ENCODE measurements around the gene ZNF292.
"Not testable (repeated sequence)": the region's sequence is repeated elsewhere in the genome, so short reads cannot be mapped to it uniquely, and the experiment has no call there.

ZNF292 gene

GRCh38 chr6:87164004-87164403 lies 8.6 kb downstream of the ZNF292 start:
- DNase-seq, result no peak

- no peak for DNase-seq
Measured at GRCh38 chr6:87164506-87164905, 9.1 kb downstream of the ZNF292 start.

- no peak for DNase-seq
Measured at GRCh38 chr6:87165185-87165584, 9.8 kb downstream of the ZNF292 start.

- DNase-seq, result no peak
Measured at GRCh38 chr6:87171938-87172633, 16.7 kb downstream of the ZNF292 start.

GRCh38 chr6:87174078-87174579 lies 18.8 kb downstream of the ZNF292 start:
- no peak for DNase-seq

- no peak for DNase-seq
Measured at GRCh38 chr6:87176493-87176892, 21.1 kb downstream of the ZNF292 start.

- no peak for DNase-seq
Measured at GRCh38 chr6:87180105-87180728, 24.9 kb downstream of the ZNF292 start.

GRCh38 chr6:87181903-87182302 lies 26.5 kb downstream of the ZNF292 start:
- no peak for DNase-seq

GRCh38 chr6:87182321-87182720 lies 27.0 kb downstream of the ZNF292 start:
- DNase-seq, result no peak

- no peak for DNase-seq
Measured at GRCh38 chr6:87182940-87183339, 27.6 kb downstream of the ZNF292 start.

- no peak for DNase-seq
Measured at GRCh38 chr6:87183687-87184086, 28.3 kb downstream of the ZNF292 start.

GRCh38 chr6:87184762-87185250 lies 29.4 kb downstream of the ZNF292 start:
- DNase-seq, result no peak

GRCh38 chr6:87196275-87196842 lies 41.0 kb downstream of the ZNF292 start:
- no peak for DNase-seq

- peak in 1 of 4 experiments; percentile 3 for DNase-seq
Measured at GRCh38 chr6:87197547-87197946, 42.2 kb downstream of the ZNF292 start.

GRCh38 chr6:87198022-87198810 lies 42.9 kb downstream of the ZNF292 start:
- DNase-seq, result not testable (repeated sequence)

- DNase-seq, result no peak
Measured at GRCh38 chr6:87199787-87200186, 44.4 kb downstream of the ZNF292 start.

- no peak for DNase-seq
Measured at GRCh38 chr6:87200469-87201175, 45.3 kb downstream of the ZNF292 start.

GRCh38 chr6:87203448-87204023 lies 48.2 kb downstream of the ZNF292 start:
- no peak for DNase-seq

- DNase-seq, result no peak
Measured at GRCh38 chr6:87209812-87210211, 54.4 kb downstream of the ZNF292 start.

- DNase-seq, result peak in 1 of 4 experiments; percentile 6
Measured at GRCh38 chr6:87210979-87211378, 55.6 kb downstream of the ZNF292 start.

GRCh38 chr6:87212596-87212995 lies 57.2 kb downstream of the ZNF292 start:
- no peak for DNase-seq

GRCh38 chr6:87213364-87213763 lies 58.0 kb downstream of the ZNF292 start:
- DNase-seq, result no peak
